Tibial nerve (tissue), 4 donors: Measurements from ENCODE around the gene GALNT1. TPM values are rescaled to one million over a fixed set of nuclear protein-coding genes. Genes with fewer than 3 reads are reported as not detected.

Experiments
- DNase-seq, 2 donors: peaks; one replicate each; pipeline ENCODE4 v3.0.0-alpha.2; 2019; ENCODE audit warnings: low spot score in 2 of 2
- H3K27ac ChIP-seq, 4 donors: fragments of 200-600 bp; sonication (generic) in 3 of 4; one replicate each; pipeline ENCODE4 v1.5.1; 2017 to 2019; ENCODE audit warnings: mild to moderate bottlenecking in 1 of 4
- H3K27me3 ChIP-seq, 2 donors: fragments of 200-600 bp; sonication (generic) in 1 of 2; one replicate each; pipeline versions ENCODE4 v1.5.1 to v1.6.0; 2017 to 2019
- H3K36me3 ChIP-seq, 3 donors: fragments of 200-600 bp; sonication (generic); one replicate each; pipeline ENCODE4 v1.5.1; 2018 to 2019
- H3K4me1 ChIP-seq, 4 donors: fragments of 200-600 bp; sonication (generic) in 3 of 4; one replicate each; pipeline ENCODE4 v1.5.1; 2017 to 2019
- H3K4me3 ChIP-seq, 4 donors: fragments of 200-600 bp; sonication (generic) in 3 of 4; one replicate each; pipeline ENCODE4 v1.5.1; 2017 to 2019; ENCODE audit warnings: mild to moderate bottlenecking in 1 of 4, moderate library complexity in 1 of 4
- H3K9me3 ChIP-seq, 4 donors: fragments of 200-600 bp; sonication (generic) in 3 of 4; one replicate each; pipeline ENCODE4 v1.5.1; 2017 to 2019
- CTCF ChIP-seq, 5 experiments: fragments of 200-600 bp in 3 of 5; fragments of 450-650 bp in 2 of 5; sonication (generic) in 3 of 5; IDR thresholded peaks; one replicate each; pipeline ENCODE4 v1.5.1; 2016 to 2019; ENCODE audit warnings: antibody characterized with exemption in 5 of 5, mild to moderate bottlenecking in 3 of 5, moderate library complexity in 2 of 5
- EP300 ChIP-seq, 2 donors: sonication (generic); formaldehyde crosslinking; IDR thresholded peaks; one replicate each; pipeline ENCODE4 v1.6.1; 2017; ENCODE audit warnings: antibody characterized with exemption in 2 of 2, mild to moderate bottlenecking in 1 of 2
- POLR2A ChIP-seq, 2 donors: fragments of 450-650 bp; IDR thresholded peaks; one replicate each; pipeline ENCODE4 v1.6.1; 2017; ENCODE audit warnings: antibody characterized with exemption in 2 of 2, mild to moderate bottlenecking in 2 of 2, moderate library complexity in 2 of 2
- WGBS, 2 donors: methylation state at CpG; one replicate each; pipeline ENCODE4 v1.1.5; 2018; 5-methylcytosine and 5-hydroxymethylcytosine counted together
- total RNA-seq, 4 donors: library from RNA; depleted of rRNA; stranded (reverse); fragments of >200 nt; gene quantifications; one replicate each; pipeline ENCODE4 v1.1.0, GENCODE V29; 2016

The GALNT1 gene
- total RNA-seq, 4 donors from 2014 or later = 24.3 to 37.5 (median 27.0) TPM

DNA sequence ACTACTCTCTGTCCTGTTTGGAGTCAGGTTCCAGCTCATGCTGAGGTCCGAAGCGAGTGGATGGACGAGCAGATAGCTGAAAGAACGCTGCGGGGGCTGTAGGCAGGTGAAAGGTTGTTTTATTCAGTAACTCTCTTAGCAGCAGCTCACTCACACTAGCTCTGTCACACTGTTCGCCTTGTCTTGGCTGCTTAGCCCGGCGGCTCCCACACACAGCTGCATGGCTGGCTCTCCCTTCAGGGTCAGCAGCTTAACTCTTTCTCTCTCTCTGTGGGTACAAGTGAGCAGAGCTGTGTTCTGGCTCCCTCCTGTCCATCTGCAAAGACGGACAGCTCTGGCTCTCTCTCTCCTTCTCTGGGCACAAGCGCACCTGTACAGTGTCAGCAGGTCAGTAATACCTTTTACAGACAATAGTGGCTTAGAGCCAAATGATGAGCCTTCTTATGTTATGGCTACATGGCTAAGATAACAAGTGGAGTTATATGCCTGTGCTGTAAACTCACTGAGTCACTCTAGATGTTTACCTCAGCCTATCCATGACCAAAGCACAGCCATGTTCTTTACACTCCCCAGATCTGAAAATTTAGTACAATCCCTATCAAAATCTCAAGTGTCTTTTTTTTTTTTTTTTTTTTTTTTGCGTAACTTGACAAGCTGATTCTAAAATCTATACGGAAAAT, 149.3 kb downstream of the GALNT1 start:
- H3K27me3 ChIP-seq = no peaks in the 10 kb centered on the region
- no peak overlapping the region for H3K27ac ChIP-seq
- H3K4me1 ChIP-seq = no peaks in the 10 kb centered on the region
- no peak for DNase-seq
- peaks cover 0 to 3% (median 0%) of the 10 kb centered on the region in 4 donors for H3K9me3 ChIP-seq
- H3K36me3 ChIP-seq = no peaks in the 10 kb centered on the region
- 42 to 43% methylated on average over 12 of the region's 12 CpGs for WGBS, 2 donors
- no peak overlapping the region for H3K4me3 ChIP-seq
- TF ChIP-seq EP300 (IDR thresholded peaks at IDR 0.05) (no peak), POLR2A (IDR thresholded peaks at IDR 0.05) (no peak), CTCF (IDR thresholded peaks at IDR 0.05) (no peak)

DNA sequence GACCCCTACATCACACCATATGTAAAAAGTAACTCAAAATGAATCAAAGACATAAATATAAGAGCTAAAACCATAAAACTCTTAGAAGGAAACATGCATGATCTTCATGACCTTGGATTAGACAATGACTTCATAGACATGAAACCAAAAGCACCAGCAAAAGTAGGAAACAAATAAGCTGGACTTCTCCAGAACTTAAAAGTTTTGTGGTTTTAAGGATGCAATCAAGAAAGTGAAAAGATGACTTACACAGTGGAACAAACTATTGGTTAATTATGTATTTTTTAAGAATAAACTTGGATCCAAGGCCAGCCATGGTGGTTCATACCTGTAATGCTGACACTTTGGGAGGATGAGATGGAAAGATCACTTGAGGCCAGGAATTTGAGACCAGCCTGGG, 150.2 kb downstream of the GALNT1 start:
- Histone ChIP-seq H3K27ac (no peak overlapping the region), H3K36me3 (no peaks in the 10 kb centered on the region), H3K4me3 (no peak overlapping the region), H3K4me1 (no peaks in the 10 kb centered on the region), H3K27me3 (no peaks in the 10 kb centered on the region), H3K9me3 (peaks cover 0 to 3% (median 0%) of the 10 kb centered on the region in 4 donors)
- no peak for DNase-seq
- TF ChIP-seq EP300 (IDR thresholded peaks at IDR 0.05) (no peak), CTCF (IDR thresholded peaks at IDR 0.05) (no peak), POLR2A (IDR thresholded peaks at IDR 0.05) (no peak)

GRCh38 chr18:35732162-35732561, 150.6 kb downstream of the GALNT1 start:
- Histone ChIP-seq H3K27ac (no peak overlapping the region), H3K27me3 (no peaks in the 10 kb centered on the region), H3K4me1 (no peaks in the 10 kb centered on the region), H3K4me3 (no peak overlapping the region), H3K9me3 (peaks cover 0 to 3% (median 0%) of the 10 kb centered on the region in 4 donors), H3K36me3 (no peaks in the 10 kb centered on the region)
- TF ChIP-seq POLR2A (IDR thresholded peaks at IDR 0.05) = no peak
- no peak for TF ChIP-seq CTCF (IDR thresholded peaks at IDR 0.05)
- no peak for TF ChIP-seq EP300 (IDR thresholded peaks at IDR 0.05)
- DNase-seq = no peak
- WGBS, 2 donors = 47 to 90% methylated on average over 1 of the region's 1 CpG

DNA sequence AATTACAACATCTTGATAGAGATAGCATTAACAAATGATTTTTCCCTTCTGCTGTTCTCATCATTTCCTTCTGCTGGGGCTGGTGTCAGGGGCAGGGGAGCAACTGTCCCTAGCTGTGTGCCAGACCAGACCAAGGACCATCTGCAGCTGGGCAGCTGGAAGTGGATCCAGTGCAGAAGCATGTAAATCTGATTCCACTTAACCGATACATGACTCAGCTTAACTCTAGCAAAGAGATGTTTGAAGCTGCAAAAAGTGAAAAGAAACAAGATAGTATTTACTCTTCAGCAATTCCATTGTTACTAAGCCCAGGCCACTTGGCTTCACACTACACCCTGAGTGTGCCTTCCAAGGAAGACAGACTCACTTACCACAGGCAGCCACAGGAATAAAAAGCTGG, 151.1 kb downstream of the GALNT1 start:
- H3K9me3 ChIP-seq = peaks cover 0 to 3% (median 0%) of the 10 kb centered on the region in 4 donors
- H3K27me3 ChIP-seq = no peaks in the 10 kb centered on the region
- WGBS, 2 donors = 71 to 90% methylated on average over 1 of the region's 1 CpG
- no peak overlapping the region for H3K4me3 ChIP-seq
- no peak for TF ChIP-seq CTCF (IDR thresholded peaks at IDR 0.05)
- no peak for TF ChIP-seq POLR2A (IDR thresholded peaks at IDR 0.05)
- no peak for TF ChIP-seq EP300 (IDR thresholded peaks at IDR 0.05)
- no peaks in the 10 kb centered on the region for H3K36me3 ChIP-seq
- no peaks in the 10 kb centered on the region for H3K4me1 ChIP-seq
- no peak overlapping the region for H3K27ac ChIP-seq
- no peak for DNase-seq

GRCh38 chr18:35733408-35733807, 151.9 kb downstream of the GALNT1 start:
- no peak for TF ChIP-seq EP300 (IDR thresholded peaks at IDR 0.05)
- TF ChIP-seq POLR2A (IDR thresholded peaks at IDR 0.05) = no peak
- TF ChIP-seq CTCF (IDR thresholded peaks at IDR 0.05) = no peak
- no peak for DNase-seq
- Histone ChIP-seq H3K9me3 (peaks cover 0 to 3% (median 0%) of the 10 kb centered on the region in 4 donors), H3K4me1 (no peaks in the 10 kb centered on the region), H3K27ac (no peak overlapping the region), H3K4me3 (no peak overlapping the region), H3K36me3 (no peaks in the 10 kb centered on the region), H3K27me3 (no peaks in the 10 kb centered on the region)
- WGBS, 2 donors = 70 to 77% methylated on average over 7 of the region's 7 CpGs
